ENCODE results near the gene ASPDH. TPM values are rescaled to one million over a fixed set of nuclear protein-coding genes. Genes with fewer than 3 reads are reported as not detected.
A peak's percentile ranks its signal among the peaks of the same experiment; 100 is the strongest.

Gene ASPDH
- total and polyA plus RNA-seq, 2 donors (not counting 3 experiments of a cell fraction or from before 2014, with no cell fraction given), result not detected

GRCh38 chr19:50476907-50477238 is 36.8 kb downstream of the ASPDH start:
- TF ChIP-seq GATA2 (IDR thresholded peaks at IDR 0.05; ENCODE audit: insufficient read depth, insufficient read length, low read depth, low read length) (no peak), JUN (IDR thresholded peaks at IDR 0.05; ENCODE audit: borderline replicate concordance, insufficient read depth, insufficient read length, low read depth) (no peak), POLR2AphosphoS5 (IDR thresholded peaks at IDR 0.05; ENCODE audit: insufficient read depth, low read depth, low read length) (no peak), EZH2 (IDR thresholded peaks at IDR 0.05; ENCODE audit: borderline replicate concordance, low read depth, low read length, severe bottlenecking) (no peak), MYC (IDR thresholded peaks at IDR 0.05; ENCODE audit: low read depth, low read length) (no peak), FOS (IDR thresholded peaks at IDR 0.05; ENCODE audit: borderline replicate concordance, insufficient read depth, low read length) (no peak), POLR2A (IDR thresholded peaks at IDR 0.05; ENCODE audit: low read depth, low read length) (no peak)
- TF ChIP-seq, protein P1, sequence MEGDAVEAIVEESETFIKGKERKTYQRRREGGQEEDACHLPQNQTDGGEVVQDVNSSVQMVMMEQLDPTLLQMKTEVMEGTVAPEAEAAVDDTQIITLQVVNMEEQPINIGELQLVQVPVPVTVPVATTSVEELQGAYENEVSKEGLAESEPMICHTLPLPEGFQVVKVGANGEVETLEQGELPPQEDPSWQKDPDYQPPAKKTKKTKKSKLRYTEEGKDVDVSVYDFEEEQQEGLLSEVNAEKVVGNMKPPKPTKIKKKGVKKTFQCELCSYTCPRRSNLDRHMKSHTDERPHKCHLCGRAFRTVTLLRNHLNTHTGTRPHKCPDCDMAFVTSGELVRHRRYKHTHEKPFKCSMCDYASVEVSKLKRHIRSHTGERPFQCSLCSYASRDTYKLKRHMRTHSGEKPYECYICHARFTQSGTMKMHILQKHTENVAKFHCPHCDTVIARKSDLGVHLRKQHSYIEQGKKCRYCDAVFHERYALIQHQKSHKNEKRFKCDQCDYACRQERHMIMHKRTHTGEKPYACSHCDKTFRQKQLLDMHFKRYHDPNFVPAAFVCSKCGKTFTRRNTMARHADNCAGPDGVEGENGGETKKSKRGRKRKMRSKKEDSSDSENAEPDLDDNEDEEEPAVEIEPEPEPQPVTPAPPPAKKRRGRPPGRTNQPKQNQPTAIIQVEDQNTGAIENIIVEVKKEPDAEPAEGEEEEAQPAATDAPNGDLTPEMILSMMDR (IDR thresholded peaks at IDR 0.05; ENCODE audit: extremely low read depth in 1 of 2, insufficient read depth in 1 of 2, low read depth in 1 of 2, low read length in 2 of 2), result no peak
- TF ChIP-seq, protein P2, sequence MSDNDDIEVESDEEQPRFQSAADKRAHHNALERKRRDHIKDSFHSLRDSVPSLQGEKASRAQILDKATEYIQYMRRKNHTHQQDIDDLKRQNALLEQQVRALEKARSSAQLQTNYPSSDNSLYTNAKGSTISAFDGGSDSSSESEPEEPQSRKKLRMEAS (IDR thresholded peaks at IDR 0.05; ENCODE audit: insufficient read depth, insufficient read length), result no peak
- Histone ChIP-seq H3K4me3 (replicated peaks in 1 of 3; ENCODE audit: insufficient read depth in 1 of 3, low read depth in 1 of 3, low read length in 3 of 3) (peak overlapping the region; percentile 84 to 98 (median 87)), H3K9ac (replicated peaks; ENCODE audit: extremely low read depth, insufficient read depth, low read length) (peak overlapping the region; percentile 74), H3K9me3 (replicated peaks; ENCODE audit: control insufficient read depth, insufficient read depth, low read length) (no peaks in the 10 kb centered on the region), H4K20me1 (replicated peaks; ENCODE audit: control insufficient read depth, extremely low read depth, insufficient read depth, low read length) (no peaks in the 10 kb centered on the region), H3K4me1 (ENCODE audit: control insufficient read depth, extremely low read depth, insufficient read depth, low read length) (peaks cover 7% of the 10 kb centered on the region), H3K9me1 (replicated peaks; ENCODE audit: control insufficient read depth, extremely low read depth, insufficient read depth, low read length) (no peaks in the 10 kb centered on the region), H3K36me3 (ENCODE audit: control insufficient read depth in 2 of 2, extremely low read depth in 1 of 2, insufficient read depth in 2 of 2, low read length in 2 of 2) (peaks cover 0 to 26% of the 10 kb centered on the region in 2 experiments), H3K79me2 (ENCODE audit: control insufficient read depth, insufficient read depth, low read length) (peaks cover 7% of the 10 kb centered on the region), H3K27ac (ENCODE audit: insufficient read depth, low read depth, low read length) (no peak overlapping the region), H3K27me3 (ENCODE audit: control insufficient read depth in 2 of 2, insufficient read depth in 2 of 2, low read length in 2 of 2) (no peaks in the 10 kb centered on the region), H3K4me2 (ENCODE audit: insufficient read depth, low read length) (peak overlapping the region; percentile 66), H2AFZ (ENCODE audit: low read depth, low read length) (peak overlapping the region; percentile 93)
- intact Hi-C loops (cut with micrococcal nuclease), result loop anchor here (1.0 to 2.0 kb wide), 3 partner anchors 16 to 120 kb away; partner anchors contain the start of gene JOSD2
- DNase-seq (ENCODE audit: low read depth, low spot score) (no peak), FAIRE-seq (peak; percentile 48)
- dilution Hi-C loops (cut with MboI; ENCODE audit: extremely low pct_ligation_motif_present, low sequenced_read_pairs), result no loop called here
- ChIA-PET CTCF (no interaction called here), POLR2A (no interaction called here)
- no TSS peak for BruUV-seq (replicated peaks)

All from endothelial cell of umbilical vein (primary cell).